Lower leg skin (tissue), 4 donors: ENCODE data around the gene ZMIZ2. TPM values are rescaled to one million over a fixed set of nuclear protein-coding genes. Genes with fewer than 3 reads are reported as not detected.
"Not testable (repeated sequence)": the region's sequence is repeated elsewhere in the genome, so short reads cannot be mapped to it uniquely, and the experiment has no call there.

Experiments used
- DNase-seq, 2 donors: peaks; one replicate each; pipeline ENCODE4 v3.0.0-alpha.2; 2019; ENCODE audit warnings: low spot score in 2 of 2
- H3K4me3 ChIP-seq: fragments of 200-600 bp; sonication (generic); 2 replicates; pipeline ENCODE4 v1.5.1; 2017; ENCODE audit warnings: mild to moderate bottlenecking, low read depth; ENCODE audit not compliant: poor library complexity, severe bottlenecking
- POLR2A ChIP-seq, 2 donors: fragments of 450-650 bp; IDR thresholded peaks; one replicate each; pipeline ENCODE4 v1.6.1; 2016 to 2017; ENCODE audit warnings: antibody characterized with exemption in 2 of 2, mild to moderate bottlenecking in 1 of 2, moderate library complexity in 1 of 2
- WGBS, 2 donors: methylation state at CpG; one replicate each; pipeline ENCODE4 v1.1.5; 2018; 5-methylcytosine and 5-hydroxymethylcytosine counted together
- intact Hi-C: fragments of 100-400 bp; cut with DNase I; formaldehyde crosslinking; loops from one replicate; pipeline ENCODE4 v1.15.0; 2023; ENCODE audit warnings: low total_unique reads
- total RNA-seq, 4 donors: library from RNA; depleted of rRNA; stranded (reverse); fragments of >200 nt; gene quantifications; one replicate each; pipeline ENCODE4 v1.1.0, GENCODE V29; 2016
- TF ChIP-seq, protein P1 (sequence below), 3 donors: fragments of 450-650 bp; IDR thresholded peaks; one replicate each; pipeline ENCODE4 v1.5.1; 2016; ENCODE audit warnings: antibody characterized with exemption in 3 of 3, mild to moderate bottlenecking in 3 of 3, moderate library complexity in 2 of 3

The ZMIZ2 gene
- total RNA-seq, 4 donors from 2014 or later, result 21.1 to 36.0 (median 24.7) TPM

GRCh38 chr7:44712012-44712411 lies 36.6 kb upstream of the ZMIZ2 start:
- DNase-seq, result no peak
- 35 to 44% methylated on average over 5 of the region's 5 CpGs for WGBS, 2 donors
- TF ChIP-seq POLR2A (IDR thresholded peaks at IDR 0.05), result no peak
- TF ChIP-seq, protein P1, sequence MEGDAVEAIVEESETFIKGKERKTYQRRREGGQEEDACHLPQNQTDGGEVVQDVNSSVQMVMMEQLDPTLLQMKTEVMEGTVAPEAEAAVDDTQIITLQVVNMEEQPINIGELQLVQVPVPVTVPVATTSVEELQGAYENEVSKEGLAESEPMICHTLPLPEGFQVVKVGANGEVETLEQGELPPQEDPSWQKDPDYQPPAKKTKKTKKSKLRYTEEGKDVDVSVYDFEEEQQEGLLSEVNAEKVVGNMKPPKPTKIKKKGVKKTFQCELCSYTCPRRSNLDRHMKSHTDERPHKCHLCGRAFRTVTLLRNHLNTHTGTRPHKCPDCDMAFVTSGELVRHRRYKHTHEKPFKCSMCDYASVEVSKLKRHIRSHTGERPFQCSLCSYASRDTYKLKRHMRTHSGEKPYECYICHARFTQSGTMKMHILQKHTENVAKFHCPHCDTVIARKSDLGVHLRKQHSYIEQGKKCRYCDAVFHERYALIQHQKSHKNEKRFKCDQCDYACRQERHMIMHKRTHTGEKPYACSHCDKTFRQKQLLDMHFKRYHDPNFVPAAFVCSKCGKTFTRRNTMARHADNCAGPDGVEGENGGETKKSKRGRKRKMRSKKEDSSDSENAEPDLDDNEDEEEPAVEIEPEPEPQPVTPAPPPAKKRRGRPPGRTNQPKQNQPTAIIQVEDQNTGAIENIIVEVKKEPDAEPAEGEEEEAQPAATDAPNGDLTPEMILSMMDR (IDR thresholded peaks at IDR 0.05), result no peak
- intact Hi-C loops, result no loop called here
- no peak overlapping the region for H3K4me3 ChIP-seq

GRCh38 chr7:44713141-44713540 lies 35.5 kb upstream of the ZMIZ2 start:
- WGBS, 2 donors, result 82 to 89% methylated on average over 2 of the region's 2 CpGs
- H3K4me3 ChIP-seq, result no peak overlapping the region
- DNase-seq, result no peak
- intact Hi-C loops, result no loop called here
- TF ChIP-seq, protein P1 (IDR thresholded peaks at IDR 0.05), result no peak
- no peak for TF ChIP-seq POLR2A (IDR thresholded peaks at IDR 0.05)

DNA sequence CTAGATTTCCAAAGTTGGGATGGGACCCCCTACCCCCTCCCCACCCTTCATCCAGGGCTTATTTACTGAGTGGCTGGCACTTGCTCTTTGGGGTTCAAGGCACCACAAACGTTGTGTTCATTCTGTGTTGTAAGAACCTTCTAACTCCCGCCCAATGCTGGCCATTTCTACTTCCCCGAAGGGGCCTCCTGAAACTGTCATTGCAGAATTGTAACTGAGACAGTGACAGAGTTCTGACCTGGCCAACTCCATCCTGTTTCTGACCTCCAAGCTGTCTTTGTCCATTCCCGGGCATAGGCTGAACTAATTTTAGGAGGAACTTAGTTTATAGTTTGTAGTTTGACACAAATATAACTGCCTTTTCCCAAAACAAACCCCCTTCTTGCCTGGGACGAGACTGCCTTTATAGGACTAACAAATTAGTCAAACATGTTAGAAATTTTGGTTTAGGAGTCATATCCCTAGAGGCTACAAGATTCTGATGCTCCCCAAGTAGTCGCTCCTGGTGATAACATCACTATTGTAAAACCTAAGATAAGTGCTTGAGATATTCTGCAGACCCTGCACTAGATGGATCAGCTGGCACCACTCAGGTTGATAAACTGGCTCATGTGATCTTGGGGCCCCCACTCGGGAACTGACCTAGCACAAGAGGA lies 34.8 kb upstream of the ZMIZ2 start:
- 57 to 67% methylated on average over 7 of the region's 7 CpGs for WGBS, 2 donors
- H3K4me3 ChIP-seq, result no peak overlapping the region
- no peak for DNase-seq
- no peak for TF ChIP-seq POLR2A (IDR thresholded peaks at IDR 0.05)
- TF ChIP-seq, protein P1 (IDR thresholded peaks at IDR 0.05), result no peak
- intact Hi-C loops, result no loop called here

- DNase-seq, result no peak
- WGBS, 2 donors, result 93 to 95% methylated on average over 3 of the region's 3 CpGs
- intact Hi-C loops, result no loop called here
- H3K4me3 ChIP-seq, result no peak overlapping the region
- no peak for TF ChIP-seq POLR2A (IDR thresholded peaks at IDR 0.05)
- TF ChIP-seq, protein P1 (IDR thresholded peaks at IDR 0.05), result no peak
These were observed 32.4 kb upstream of the ZMIZ2 start for GRCh38 chr7:44716205-44716604.

GRCh38 chr7:44720301-44720700 lies 28.3 kb upstream of the ZMIZ2 start:
- TF ChIP-seq, protein P1 (IDR thresholded peaks at IDR 0.05), result no peak
- no peak for TF ChIP-seq POLR2A (IDR thresholded peaks at IDR 0.05)
- no peak overlapping the region for H3K4me3 ChIP-seq
- WGBS, 2 donors, result 86 to 95% methylated on average over 4 of the region's 4 CpGs
- intact Hi-C loops, result no loop called here
- no peak for DNase-seq

DNA sequence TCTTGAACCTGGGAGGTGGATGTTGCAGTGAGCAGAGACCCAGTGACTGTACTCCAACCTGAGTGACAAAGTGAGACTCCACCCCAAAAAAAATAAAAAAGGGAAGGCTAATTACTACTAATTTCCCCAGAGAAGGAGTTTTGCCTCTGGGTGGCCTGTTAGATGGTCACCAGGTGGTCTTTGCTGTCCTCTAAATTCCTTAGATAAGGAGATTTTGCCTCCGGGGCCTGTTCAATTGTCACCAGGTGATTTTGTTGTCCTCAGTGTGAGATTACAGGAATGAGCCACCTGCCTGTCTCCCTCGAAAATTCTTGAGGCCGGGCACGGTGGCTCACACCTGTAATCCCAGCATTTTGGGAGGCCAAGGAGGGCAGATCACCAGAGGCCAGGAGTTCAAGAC lies 24.4 kb upstream of the ZMIZ2 start:
- intact Hi-C loops, result no loop called here
- no peak for TF ChIP-seq POLR2A (IDR thresholded peaks at IDR 0.05)
- TF ChIP-seq, protein P1 (IDR thresholded peaks at IDR 0.05), result no peak
- H3K4me3 ChIP-seq, result no peak overlapping the region
- WGBS, 2 donors, result 86 to 94% methylated on average over 4 of the region's 4 CpGs
- no peak for DNase-seq

DNA sequence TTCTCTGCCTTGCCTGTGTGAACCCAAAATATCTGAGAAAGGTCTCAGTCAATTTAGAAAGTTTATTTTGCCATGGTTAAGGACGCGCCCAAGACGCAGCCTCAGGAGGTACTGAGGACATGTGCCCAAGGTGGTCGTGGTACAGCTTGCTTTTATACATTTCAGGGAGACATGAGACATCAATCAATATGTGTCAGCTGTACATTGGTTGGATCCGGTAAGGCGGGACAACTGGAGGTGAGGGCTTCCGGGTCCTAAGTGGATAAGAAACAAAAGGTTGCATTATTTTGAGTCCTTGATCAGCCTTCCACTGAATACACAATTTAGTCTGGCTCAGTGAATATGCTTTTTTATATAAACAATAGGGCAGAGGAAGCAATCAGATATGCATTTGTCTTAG lies 22.4 kb upstream of the ZMIZ2 start:
- H3K4me3 ChIP-seq, intact Hi-C loops, DNase-seq: not testable (repeated sequence)
- 70 to 84% methylated on average over 7 of the region's 7 CpGs for WGBS, 2 donors
